CD4-positive, alpha-beta T cell treated with Interleukin-21 for 1 hour (primary cell): Measurements from ENCODE around the gene FOXJ1.

Source experiments
- DNase-seq: peaks from one replicate; pipeline ENCODE4 v3.0.0-alpha.2; 2020

The FOXJ1 gene

GRCh38 chr17:76160896-76161528 lies 20.0 kb upstream of the FOXJ1 start:
- DNase-seq = no peak

GRCh38 chr17:76159157-76159556 lies 18.1 kb upstream of the FOXJ1 start:
- DNase-seq = no peak

GRCh38 chr17:76157759-76158158 lies 16.7 kb upstream of the FOXJ1 start:
- no peak for DNase-seq

GRCh38 chr17:76156662-76156991 lies 15.6 kb upstream of the FOXJ1 start:
- DNase-seq = no peak

- DNase-seq = no peak
These were observed 15.1 kb upstream of the FOXJ1 start for GRCh38 chr17:76155988-76156661.

- no peak for DNase-seq
These were observed 14.1 kb upstream of the FOXJ1 start for GRCh38 chr17:76154936-76155845.

GRCh38 chr17:76154292-76154691 lies 13.2 kb upstream of the FOXJ1 start:
- DNase-seq = no peak

GRCh38 chr17:76153640-76154039 lies 12.6 kb upstream of the FOXJ1 start:
- no peak for DNase-seq

GRCh38 chr17:76153202-76153601 lies 12.2 kb upstream of the FOXJ1 start:
- DNase-seq = no peak

GRCh38 chr17:76152591-76152990 lies 11.5 kb upstream of the FOXJ1 start:
- no peak for DNase-seq

GRCh38 chr17:76151896-76152454 lies 10.9 kb upstream of the FOXJ1 start:
- DNase-seq = peak; percentile 45

GRCh38 chr17:76150712-76151622 lies 9.9 kb upstream of the FOXJ1 start:
- DNase-seq = no peak

GRCh38 chr17:76149214-76149613 lies 8.2 kb upstream of the FOXJ1 start:
- no peak for DNase-seq

- no peak for DNase-seq
These were observed 6.9 kb upstream of the FOXJ1 start for GRCh38 chr17:76148015-76148326.

- no peak for DNase-seq
These were observed 6.4 kb upstream of the FOXJ1 start for GRCh38 chr17:76147211-76148014.

GRCh38 chr17:76146053-76146851 lies 5.2 kb upstream of the FOXJ1 start:
- DNase-seq = no peak

- DNase-seq = peak; percentile 69
These were observed 4.4 kb upstream of the FOXJ1 start for GRCh38 chr17:76145231-76146052.

GRCh38 chr17:76142585-76143041 lies 1.6 kb upstream of the FOXJ1 start:
- DNase-seq = no peak

GRCh38 chr17:76142039-76142584 lies 1.1 kb upstream of the FOXJ1 start:
- DNase-seq = no peak
